Karpas-422 (cell line): ENCODE results near the gene KHDC1. TPM values are rescaled to one million over a fixed set of nuclear protein-coding genes. Genes with fewer than 3 reads are reported as not detected.
"Not testable (repeated sequence)": the region's sequence is repeated elsewhere in the genome, so short reads cannot be mapped to it uniquely, and the experiment has no call there.

Experiments
- DNase-seq: peaks from one replicate; pipeline ENCODE4 v3.0.0-alpha.2; 2015
- H2AFZ ChIP-seq: fragments of 200-600 bp; sonication (generic); 2 replicates; pipeline ENCODE4 v1.6.1; 2014; ENCODE audit warnings: antibody characterized with exemption, low read length, mixed read lengths
- H3K27ac ChIP-seq: fragments of 200-600 bp; sonication (generic); 2 replicates; pipeline ENCODE4 v1.5.1; 2014; ENCODE audit warnings: mild to moderate bottlenecking, low read length, moderate library complexity
- H3K27me3 ChIP-seq: fragments of 200-600 bp; sonication (generic); 2 replicates; pipeline ENCODE4 v1.6.1; 2014; ENCODE audit warnings: low read length, mixed read lengths
- H3K36me3 ChIP-seq: fragments of 200-600 bp; sonication (generic); 2 replicates; pipeline ENCODE4 v1.6.1; 2014; ENCODE audit warnings: low read length, mixed read lengths; ENCODE audit not compliant: insufficient read depth
- H3K4me1 ChIP-seq: fragments of 200-600 bp; sonication (generic); 2 replicates; pipeline ENCODE4 v1.6.1; 2014; ENCODE audit warnings: mild to moderate bottlenecking, low read length, mixed read lengths
- H3K4me2 ChIP-seq: fragments of 200-600 bp; sonication (generic); 2 replicates; pipeline ENCODE4 v1.6.1; 2014; ENCODE audit warnings: low read length, low read depth, mild to moderate bottlenecking; ENCODE audit not compliant: poor library complexity, severe bottlenecking
- H3K4me3 ChIP-seq: fragments of 200-600 bp; sonication (generic); 2 replicates; pipeline ENCODE4 v1.5.1; 2014; ENCODE audit warnings: mild to moderate bottlenecking, antibody characterized with exemption, low read length, mixed read lengths
- H3K79me2 ChIP-seq: fragments of 200-600 bp; sonication (generic); 2 replicates; pipeline ENCODE4 v1.6.1; 2014; ENCODE audit warnings: mild to moderate bottlenecking, low read length, mixed read lengths
- H3K9ac ChIP-seq: fragments of 200-600 bp; sonication (generic); 2 replicates; pipeline ENCODE4 v1.6.0; 2014; ENCODE audit warnings: low read length
- H3K9me2 ChIP-seq: fragments of 200-600 bp; sonication (generic), shearing (Covaris generic); replicated peaks from 2 replicates; pipeline ENCODE4 v1.6.0; 2014; ENCODE audit warnings: mild to moderate bottlenecking, low read length, moderate library complexity; ENCODE audit not compliant: insufficient read depth
- H3K9me3 ChIP-seq: fragments of 300-700, 200-600 bp; sonication (generic); 2 replicates; pipeline ENCODE4 v1.6.1; 2014; ENCODE audit warnings: low read length, mixed read lengths
- H4K20me1 ChIP-seq: fragments of 200-600 bp; sonication (generic); 2 replicates; pipeline ENCODE4 v1.6.1; 2014; ENCODE audit warnings: mild to moderate bottlenecking, antibody characterized with exemption, low read length, low read depth; ENCODE audit not compliant: insufficient read depth
- total RNA-seq: library from RNA; depleted of rRNA; stranded (reverse); fragments of >200 nt; shearing (Covaris generic); gene quantifications from 2 replicates; pipeline ENCODE4 v1.2.3, GENCODE V29; 2014; ENCODE audit warnings: low replicate concordance

The KHDC1 gene
- total RNA-seq, 1 experiment from 2014 or later = 8.2 TPM

DNA sequence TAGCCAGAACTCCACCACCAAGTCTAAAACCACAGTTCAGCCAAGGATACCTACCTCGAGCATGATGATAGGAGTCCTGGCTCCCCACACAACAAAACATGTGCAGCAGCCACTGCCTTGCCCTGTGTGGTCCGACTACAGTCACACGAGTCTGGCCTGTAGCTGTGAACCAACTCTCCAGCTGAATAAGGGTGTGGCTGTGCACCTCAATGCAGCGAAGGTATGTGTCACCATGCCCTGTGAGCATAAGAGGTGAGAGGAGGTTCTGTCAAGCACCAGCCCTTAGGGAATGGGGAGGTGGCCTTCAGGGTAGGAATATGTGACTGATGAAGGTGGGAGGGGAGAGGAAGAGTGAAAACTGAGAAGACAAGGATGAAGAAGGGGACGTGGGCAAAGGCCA is 21.0 kb downstream of the KHDC1 start:
- no peaks in the 10 kb centered on the region for H3K79me2 ChIP-seq
- H3K4me2 ChIP-seq = no peak overlapping the region
- no peaks in the 10 kb centered on the region for H3K9me2 ChIP-seq
- no peak overlapping the region for H2AFZ ChIP-seq
- no peaks in the 10 kb centered on the region for H3K4me1 ChIP-seq
- no peaks in the 10 kb centered on the region for H3K27me3 ChIP-seq
- H4K20me1 ChIP-seq = no peaks in the 10 kb centered on the region
- no peaks in the 10 kb centered on the region for H3K9me3 ChIP-seq
- no peak overlapping the region for H3K9ac ChIP-seq
- H3K36me3 ChIP-seq = no peaks in the 10 kb centered on the region
- no peak overlapping the region for H3K27ac ChIP-seq
- no peak for DNase-seq
- H3K4me3 ChIP-seq = no peak overlapping the region

DNA sequence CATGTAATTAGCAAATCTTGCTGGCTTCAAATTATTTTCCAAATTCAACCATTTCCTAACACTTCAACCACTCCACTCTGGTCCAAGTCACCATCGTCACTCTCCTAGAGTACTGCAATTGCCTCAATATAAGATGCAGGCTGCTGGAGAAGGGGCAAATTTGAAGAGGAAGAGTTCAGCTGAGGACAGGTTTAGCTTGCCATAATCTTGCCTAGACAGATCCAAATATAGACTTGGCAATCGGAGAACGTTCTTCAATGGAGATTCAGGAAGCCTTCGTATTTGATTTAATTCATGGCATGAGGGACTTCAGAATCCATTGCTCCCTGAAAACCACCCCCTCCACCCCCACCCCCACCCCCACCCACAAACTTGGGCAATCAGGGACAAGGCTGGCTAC is 22.3 kb downstream of the KHDC1 start:
- Histone ChIP-seq H3K4me1 (no peaks in the 10 kb centered on the region), H3K27me3 (no peaks in the 10 kb centered on the region), H3K4me3 (no peak overlapping the region), H3K79me2 (no peaks in the 10 kb centered on the region), H3K36me3 (no peaks in the 10 kb centered on the region), H3K27ac (no peak overlapping the region), H3K9me3 (no peaks in the 10 kb centered on the region), H3K9ac (no peak overlapping the region), H3K4me2 (no peak overlapping the region), H2AFZ (no peak overlapping the region), H3K9me2 (no peaks in the 10 kb centered on the region), H4K20me1 (no peaks in the 10 kb centered on the region)
- DNase-seq = no peak

DNA sequence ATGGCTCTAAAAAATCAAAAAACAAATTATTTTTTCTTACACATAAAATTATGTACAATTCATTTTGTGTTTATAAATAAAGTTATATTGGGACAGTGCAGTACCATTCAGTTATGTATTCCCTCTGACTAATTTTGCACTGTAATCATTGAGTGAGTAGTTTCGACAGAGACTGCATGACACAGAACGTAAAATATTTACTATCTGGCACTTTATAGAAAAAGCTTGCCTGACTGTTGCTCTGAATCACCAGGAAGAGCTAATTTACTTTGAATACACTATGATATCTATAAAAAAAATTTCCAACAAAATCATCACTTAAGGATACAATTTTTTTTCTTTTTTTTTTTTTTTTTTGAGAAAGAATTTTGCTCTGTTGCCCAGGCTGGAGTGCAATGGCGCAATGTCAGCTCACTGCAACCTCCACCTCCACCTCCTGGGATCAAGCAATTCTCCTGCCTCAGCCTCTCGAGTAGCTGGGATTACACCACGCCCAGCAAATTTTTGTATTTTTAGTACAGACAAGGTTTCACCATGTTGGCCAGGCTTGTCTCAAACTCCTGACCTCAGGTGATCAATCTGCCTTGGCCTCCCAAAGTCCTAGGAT is 26.7 kb downstream of the KHDC1 start:
- H3K4me2 ChIP-seq = no peak overlapping the region

DNA sequence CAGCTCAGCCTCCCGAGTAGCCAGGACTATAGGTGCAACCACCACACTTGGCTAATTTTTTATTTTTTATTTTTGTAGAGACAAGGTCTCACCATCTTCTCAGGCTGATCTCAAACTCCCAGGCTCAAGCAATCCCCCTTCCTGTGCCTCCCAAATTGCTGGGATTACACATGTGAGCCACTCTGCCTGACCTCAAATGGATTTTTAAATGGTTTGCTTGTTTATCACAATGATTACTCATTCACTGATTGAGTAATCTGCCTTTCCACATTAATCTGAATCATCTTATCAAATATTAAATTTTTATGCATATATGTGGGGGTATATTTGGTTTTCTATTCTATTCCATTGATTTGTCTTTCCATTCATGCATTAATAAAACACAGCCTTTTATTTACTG is 28.3 kb downstream of the KHDC1 start:
- H3K36me3 ChIP-seq = no peaks in the 10 kb centered on the region
- no peak overlapping the region for H3K4me2 ChIP-seq
- H3K9me3 ChIP-seq = no peaks in the 10 kb centered on the region
- H3K79me2 ChIP-seq = no peaks in the 10 kb centered on the region
- H3K4me1 ChIP-seq = peaks cover 31% of the 10 kb centered on the region
- no peaks in the 10 kb centered on the region for H3K27me3 ChIP-seq
- no peaks in the 10 kb centered on the region for H4K20me1 ChIP-seq
- H3K9me2 ChIP-seq = no peaks in the 10 kb centered on the region
- H2AFZ ChIP-seq = no peak overlapping the region
- H3K27ac ChIP-seq = no peak overlapping the region
- no peak overlapping the region for H3K4me3 ChIP-seq
- H3K9ac ChIP-seq = no peak overlapping the region
- no peak for DNase-seq

More for the DNA sequence above, 26.7 kb downstream of the KHDC1 start:
- Histone ChIP-seq H3K27me3 (no peaks in the 10 kb centered on the region), H3K79me2 (no peaks in the 10 kb centered on the region), H3K9me3 (no peaks in the 10 kb centered on the region), H3K9ac (no peak overlapping the region), H3K4me3 (no peak overlapping the region), H3K9me2 (no peaks in the 10 kb centered on the region), H3K4me1 (peaks cover 25% of the 10 kb centered on the region), H4K20me1 (no peaks in the 10 kb centered on the region), H3K36me3 (no peaks in the 10 kb centered on the region), H3K27ac (no peak overlapping the region), H2AFZ (no peak overlapping the region)
- no peak for DNase-seq

DNA sequence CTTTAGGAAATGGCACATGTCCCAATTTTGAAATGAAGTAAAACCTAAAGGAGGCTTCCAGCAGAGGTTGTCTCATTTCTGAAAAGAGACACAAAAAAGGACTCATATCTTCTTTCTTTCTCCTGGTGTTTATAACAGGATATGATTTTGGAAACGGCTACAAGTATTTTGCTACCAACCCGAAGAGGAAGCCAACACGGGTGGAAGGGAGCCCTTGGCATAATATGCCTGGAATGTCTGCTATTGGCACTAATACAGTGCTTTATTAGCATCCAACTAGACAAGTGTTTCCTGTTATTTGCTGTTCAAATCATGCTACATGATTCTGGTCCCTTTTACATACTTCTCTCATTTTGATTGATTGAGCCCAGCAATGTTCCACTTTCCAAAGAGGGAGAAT is 29.0 kb downstream of the KHDC1 start:
- Histone ChIP-seq H3K27ac (peak overlapping the region; percentile 88; the same call in 1 of the 2 replicates), H3K4me1 (peaks cover 32% of the 10 kb centered on the region)
- not testable (repeated sequence) for H3K27me3 ChIP-seq, H3K9me2 ChIP-seq, H3K79me2 ChIP-seq, H4K20me1 ChIP-seq, DNase-seq, H3K36me3 ChIP-seq, H3K9ac ChIP-seq, H2AFZ ChIP-seq, H3K9me3 ChIP-seq, H3K4me3 ChIP-seq, H3K4me2 ChIP-seq

DNA sequence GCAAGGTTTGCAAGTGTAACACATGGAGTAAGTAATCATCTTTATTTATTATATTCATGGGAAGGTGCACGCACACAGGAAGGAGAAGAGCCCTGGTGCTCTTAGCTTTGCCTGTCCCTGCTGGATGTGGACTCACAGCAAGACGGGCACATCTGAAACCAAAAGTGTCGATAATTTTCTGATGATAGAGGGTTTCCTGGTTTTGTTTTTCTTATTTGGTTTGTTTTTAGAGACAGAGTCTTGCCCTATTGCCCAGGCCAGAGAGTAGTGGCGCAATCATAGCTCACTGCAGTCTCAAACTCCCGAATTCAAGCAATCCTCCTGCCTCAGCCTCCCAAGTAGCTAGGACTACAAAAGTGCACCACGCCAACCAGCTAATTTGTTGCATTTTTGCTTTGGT is 29.9 kb downstream of the KHDC1 start:
- peak overlapping the region; percentile 88; the same call in 1 of the 2 replicates for H3K27ac ChIP-seq
- no peak overlapping the region for H2AFZ ChIP-seq
- no peaks in the 10 kb centered on the region for H4K20me1 ChIP-seq
- H3K4me1 ChIP-seq = peaks cover 37% of the 10 kb centered on the region
- DNase-seq = no peak
- no peaks in the 10 kb centered on the region for H3K79me2 ChIP-seq
- H3K4me3 ChIP-seq = no peak overlapping the region
- no peaks in the 10 kb centered on the region for H3K9me2 ChIP-seq
- H3K9me3 ChIP-seq = no peaks in the 10 kb centered on the region
- no peak overlapping the region for H3K9ac ChIP-seq
- no peaks in the 10 kb centered on the region for H3K36me3 ChIP-seq
- H3K27me3 ChIP-seq = no peaks in the 10 kb centered on the region
- no peak overlapping the region for H3K4me2 ChIP-seq

DNA sequence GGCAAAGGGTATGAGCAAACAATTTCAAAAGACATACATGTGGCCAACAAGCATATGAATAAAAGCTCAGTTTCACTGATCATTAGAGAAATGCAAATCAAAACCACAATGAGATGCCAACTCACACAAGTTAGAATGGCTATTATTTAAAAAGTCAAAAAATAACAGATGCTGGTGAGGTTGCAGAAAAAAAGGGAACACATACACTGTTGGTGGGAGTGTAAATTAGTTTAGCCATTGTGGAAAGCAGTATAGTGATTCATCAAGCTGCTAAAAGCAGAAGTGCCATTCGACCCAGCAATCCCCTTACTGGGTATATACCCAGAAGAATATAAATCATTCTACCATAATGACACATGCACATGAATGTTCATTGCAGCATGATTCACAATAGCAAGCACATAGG is 31.0 kb downstream of the KHDC1 start:
- no peaks in the 10 kb centered on the region for H3K27me3 ChIP-seq
- H2AFZ ChIP-seq = no peak overlapping the region
- DNase-seq = peak; percentile 87
- H3K27ac ChIP-seq = peak overlapping the region; percentile 88
- H3K9me3 ChIP-seq = no peaks in the 10 kb centered on the region
- H3K4me1 ChIP-seq = peaks cover 37% of the 10 kb centered on the region
- 0 out of 2 replicates have a peak overlapping the region, but pooled peaks have one; percentile 20 for H3K4me3 ChIP-seq
- peak overlapping the region; percentile 66 for H3K4me2 ChIP-seq
- H4K20me1 ChIP-seq = no peaks in the 10 kb centered on the region
- no peaks in the 10 kb centered on the region for H3K36me3 ChIP-seq
- H3K9ac ChIP-seq = peak overlapping the region; percentile 23; the same call in 1 of the 2 replicates
- no peaks in the 10 kb centered on the region for H3K79me2 ChIP-seq
- no peaks in the 10 kb centered on the region for H3K9me2 ChIP-seq

DNA sequence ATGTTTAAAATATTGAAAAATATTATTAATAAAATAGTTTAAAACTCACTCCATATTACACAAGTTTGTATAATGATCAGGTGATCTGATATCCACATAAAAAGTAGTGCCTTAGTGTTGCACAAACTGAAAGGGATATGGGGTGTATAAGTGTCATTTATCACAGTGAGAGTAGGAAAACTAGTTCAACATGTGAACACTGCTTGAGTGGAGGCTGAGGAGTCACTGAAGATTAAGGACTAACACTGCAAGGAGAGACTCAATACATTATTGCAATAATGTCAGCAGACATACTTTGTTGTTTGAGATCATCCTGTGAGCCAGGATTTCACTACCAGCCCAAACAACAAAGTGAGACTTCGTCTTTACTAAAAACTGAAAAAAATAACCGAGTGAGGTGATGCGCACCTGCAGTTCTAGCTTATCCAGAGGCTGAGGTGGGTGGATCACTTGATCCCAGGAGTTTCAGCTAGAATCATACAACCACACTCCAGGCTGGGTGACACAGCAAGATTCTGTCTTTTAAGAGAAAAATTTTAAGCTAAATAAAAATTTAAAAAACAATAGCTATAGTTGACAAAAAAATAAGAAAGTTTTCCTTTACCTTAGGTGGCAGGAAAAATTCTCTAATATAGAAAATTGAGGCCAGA is 35.3 kb downstream of the KHDC1 start:
- Histone ChIP-seq H3K4me2 (no peak overlapping the region), H3K9me3 (no peaks in the 10 kb centered on the region), H3K27ac (no peak overlapping the region), H3K4me3 (no peak overlapping the region), H4K20me1 (no peaks in the 10 kb centered on the region), H2AFZ (no peak overlapping the region), H3K9me2 (no peaks in the 10 kb centered on the region), H3K4me1 (peaks cover 27% of the 10 kb centered on the region), H3K36me3 (no peaks in the 10 kb centered on the region), H3K9ac (no peak overlapping the region), H3K79me2 (no peaks in the 10 kb centered on the region), H3K27me3 (no peaks in the 10 kb centered on the region)
- DNase-seq = no peak
